Lung (tissue), 12 donors: ENCODE data around the gene IQCN. TPM values are rescaled to one million over a fixed set of nuclear protein-coding genes. Genes with fewer than 3 reads are reported as not detected.

Source experiments
- ATAC-seq: fragments of 200-7000 bp; cut with Tn5 transposase; one replicate; pipeline ENCODE4 v1.9.1; 2020; ENCODE audit warnings: moderate number of reproducible peaks; ENCODE audit not compliant: insufficient read depth, low FRiP score
- DNase-seq, 3 donors: peaks; one replicate each; pipeline ENCODE4 v3.0.0-alpha.2; 2013 to 2017
- H3K27ac ChIP-seq, 2 donors: one replicate each; pipeline ENCODE4 v1.5.1; 2013; ENCODE audit warnings: mild to moderate bottlenecking in 2 of 2, moderate library complexity in 2 of 2, control low read depth in 1 of 2, inconsistent platforms in 1 of 2, low read depth in 1 of 2, low read length in 1 of 2
- H3K27me3 ChIP-seq, 3 donors: one replicate each; pipeline ENCODE4 v1.5.1; 2013; ENCODE audit warnings: low read length in 2 of 3; ENCODE audit not compliant: control insufficient read depth in 3 of 3, insufficient read depth in 3 of 3
- H3K36me3 ChIP-seq, 4 donors: one replicate each; pipeline ENCODE4 v1.5.1; 2013; ENCODE audit warnings: low read length in 4 of 4, mild to moderate bottlenecking in 1 of 4, moderate library complexity in 1 of 4; ENCODE audit not compliant: control insufficient read depth in 4 of 4, insufficient read depth in 4 of 4
- H3K4me1 ChIP-seq, 5 donors: one replicate each; pipeline ENCODE4 v1.5.1; 2013; ENCODE audit warnings: low read length in 5 of 5, mild to moderate bottlenecking in 2 of 5, moderate library complexity in 1 of 5; ENCODE audit not compliant: control insufficient read depth in 5 of 5, insufficient read depth in 5 of 5
- H3K4me3 ChIP-seq: one replicate; pipeline ENCODE4 v1.5.1; 2013; ENCODE audit warnings: mild to moderate bottlenecking, control low read depth, moderate library complexity
- H3K9ac ChIP-seq, 2 donors: one replicate each; pipeline ENCODE4 v1.5.1; 2013; ENCODE audit warnings: low read length in 2 of 2, control low read depth in 1 of 2; ENCODE audit not compliant: insufficient read depth in 1 of 2
- H3K9me3 ChIP-seq, 4 donors: one replicate each; pipeline ENCODE4 v1.5.1; 2013; ENCODE audit warnings: low read length in 3 of 4, mild to moderate bottlenecking in 1 of 4, moderate library complexity in 1 of 4; ENCODE audit not compliant: control insufficient read depth in 4 of 4, insufficient read depth in 3 of 4
- CTCF ChIP-seq: IDR thresholded peaks from 2 replicates; pipeline ENCODE4 v1.5.1; 2012; ENCODE audit warnings: mild to moderate bottlenecking; ENCODE audit errors: control extremely low read depth, extremely low read depth
- WGBS, 2 donors: extraction: QIAGEN DNeasy Blood & Tissue Kit; methylation state at CpG; one replicate each; pipeline ENCODE4 v1.1.7; 2013; 5-methylcytosine and 5-hydroxymethylcytosine counted together
- polyA plus RNA-seq, 2 donors: library from polyadenylated mRNA; stranded (reverse); fragments of 200-250 nt; gene quantifications; one replicate each; pipeline ENCODE4 v1.2.1, GENCODE V29; 2013
- total RNA-seq, 2 donors: library from RNA; depleted of rRNA in 1 of 2; stranded (reverse); fragments of >200 nt in 1 of 2; gene quantifications; one replicate each; pipeline ENCODE4 v1.2.1, GENCODE V29; 2014 to 2021
- donor health status: control.
- donor health status: control.
- donor health status: Bipolar disorder and iron deficiency.
- donor health status: healthy.
- donor health status: DM: yes; HTN: yes; CAD: no.

Gene IQCN
- total and polyA plus RNA-seq, 4 donors, result 0.69 to 5.5 (median 3.3) TPM

DNA sequence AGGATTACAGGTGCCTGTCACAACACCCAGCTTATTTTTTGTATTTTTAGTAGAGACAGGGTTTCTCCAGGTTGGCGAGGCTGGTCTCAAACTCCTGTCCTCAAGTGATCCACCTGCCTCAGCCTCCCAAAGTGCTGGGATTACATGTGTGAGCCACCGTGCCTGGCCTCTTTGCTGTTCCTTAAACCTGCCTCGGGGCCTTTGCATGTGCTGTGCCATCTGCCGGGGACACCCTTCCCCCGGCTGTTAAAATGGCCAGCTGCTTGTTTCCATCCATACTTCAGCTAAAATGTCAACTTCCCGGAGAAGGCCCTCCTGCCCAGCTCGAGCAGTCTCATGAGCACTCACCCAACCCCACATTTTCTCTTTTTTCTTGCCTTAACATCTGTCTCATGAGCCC, 29.0 kb downstream of the IQCN start:
- TF ChIP-seq CTCF, result no peak
- WGBS, 2 donors, result 71 to 76% methylated on average over 7 of the region's 7 CpGs
- Histone ChIP-seq H3K27ac (no peak overlapping the region), H3K4me3 (no peak overlapping the region), H3K36me3 (no peaks in the 10 kb centered on the region), H3K27me3 (no peaks in the 10 kb centered on the region), H3K9me3 (peaks cover 0 to 1% (median 0%) of the 10 kb centered on the region in 4 donors), H3K9ac (no peak overlapping the region), H3K4me1 (peaks cover 0 to 4% (median 3%) of the 10 kb centered on the region in 5 donors)
- no peak for DNase-seq
- no peak for ATAC-seq

DNA sequence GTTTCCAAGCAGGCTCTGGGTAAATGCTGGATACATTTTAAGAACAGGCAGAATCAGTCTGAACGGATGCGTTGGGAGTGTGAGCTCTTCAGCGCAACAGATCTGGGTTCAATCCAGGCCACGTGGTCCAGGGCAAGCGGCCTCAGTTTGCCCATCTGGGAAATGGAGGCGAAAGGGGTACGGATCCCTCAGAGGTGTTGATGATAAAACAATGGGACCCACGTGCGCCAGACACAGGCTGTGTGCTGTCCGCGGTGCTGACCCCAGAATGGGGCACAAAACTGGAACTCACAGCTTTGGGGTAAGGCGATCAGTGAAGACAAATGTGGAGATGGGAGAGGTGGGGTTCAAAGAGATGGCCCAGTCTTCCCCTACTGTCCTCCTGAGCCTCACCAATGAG, 34.9 kb downstream of the IQCN start:
- Histone ChIP-seq H3K27ac (no peak overlapping the region), H3K9ac (no peak overlapping the region), H3K27me3 (peaks cover 0 to 5% (median 0%) of the 10 kb centered on the region in 3 donors), H3K4me1 (peaks cover 0 to 5% (median 0%) of the 10 kb centered on the region in 5 donors), H3K4me3 (no peak overlapping the region), H3K9me3 (peaks cover 0 to 3% (median 0%) of the 10 kb centered on the region in 4 donors), H3K36me3 (no peaks in the 10 kb centered on the region)
- DNase-seq (no peak), ATAC-seq (no peak)
- no peak for TF ChIP-seq CTCF
- WGBS, 2 donors, result 37 to 39% methylated on average over 12 of the region's 12 CpGs

- no peak overlapping the region for H3K4me3 ChIP-seq
- ATAC-seq (no peak), DNase-seq (no peak)
- H3K27ac ChIP-seq, result no peak overlapping the region
- peaks cover 0 to 16% (median 0%) of the 10 kb centered on the region in 4 donors for H3K9me3 ChIP-seq
- 41 to 47% methylated on average over 6 of the region's 6 CpGs for WGBS, 2 donors
- no peak overlapping the region for H3K9ac ChIP-seq
- peaks cover 0 to 26% (median 4%) of the 10 kb centered on the region in 3 donors for H3K27me3 ChIP-seq
- H3K4me1 ChIP-seq, result peaks cover 0 to 1% (median 0%) of the 10 kb centered on the region in 5 donors
- H3K36me3 ChIP-seq, result no peaks in the 10 kb centered on the region
- TF ChIP-seq CTCF, result no peak
These were observed 40.1 kb downstream of the IQCN start for GRCh38 chr19:18234194-18234593.
